Heart right ventricle (tissue), 16 donors: Measurements from ENCODE around the gene ABCC8. TPM values are rescaled to one million over a fixed set of nuclear protein-coding genes. Genes with fewer than 3 reads are reported as not detected.

Experiments used
- ATAC-seq, 8 donors: fragments of 200-7000 bp; cut with Tn5 transposase; one replicate each; pipeline ENCODE4 v1.9.1; 2020; ENCODE audit warnings: mild to moderate bottlenecking in 8 of 8, moderate library complexity in 8 of 8, moderate number of reproducible peaks in 1 of 8
- DNase-seq, 2 donors: peaks; one replicate each; pipeline ENCODE4 v3.0.0-alpha.2; 2020
- H3K27ac ChIP-seq, 10 donors: fragments of 200-600 bp; sonication (generic) in 2 of 10; one replicate each; pipeline versions ENCODE4 v1.5.0 to v1.8.0; 2020 to 2022; ENCODE audit warnings: mild to moderate bottlenecking in 3 of 10
- H3K27me3 ChIP-seq, 7 donors: fragments of 200-600 bp; one replicate each; pipeline ENCODE4 v1.8.0; 2021 to 2022; ENCODE audit warnings: mild to moderate bottlenecking in 2 of 7
- H3K36me3 ChIP-seq, 9 donors: fragments of 200-600 bp; sonication (generic) in 1 of 9; one replicate each; pipeline versions ENCODE4 v1.5.0 to v1.8.0; 2020 to 2022; ENCODE audit warnings: mild to moderate bottlenecking in 2 of 9
- H3K4me1 ChIP-seq, 9 donors: fragments of 200-600 bp; sonication (generic) in 1 of 9; one replicate each; pipeline versions ENCODE4 v1.5.0 to v1.8.0; 2020 to 2022; ENCODE audit warnings: mild to moderate bottlenecking in 4 of 9
- H3K4me3 ChIP-seq, 10 donors: fragments of 200-600 bp; sonication (generic) in 2 of 10; one replicate each; pipeline versions ENCODE4 v1.5.0 to v1.8.0; 2020 to 2022; ENCODE audit warnings: mild to moderate bottlenecking in 7 of 10, moderate library complexity in 2 of 10
- H3K9me3 ChIP-seq, 11 donors: fragments of 200-600 bp in 10 of 11; sonication (generic) in 2 of 11; one replicate each; pipeline versions ENCODE4 v1.5.0 to v1.8.0; 2013 to 2022; ENCODE audit warnings: mild to moderate bottlenecking in 2 of 11, control low read depth in 1 of 11, moderate library complexity in 1 of 11
- WGBS, 2 donors: extraction: QIAGEN DNeasy Blood & Tissue Kit; methylation state at CpG; one replicate each; pipeline ENCODE4 v1.1.7; 2013; ENCODE audit warnings: inconsistent platforms in 1 of 2; 5-methylcytosine and 5-hydroxymethylcytosine counted together
- intact Hi-C, 10 donors: fragments of 100-400 bp; cut with DNase I; formaldehyde crosslinking; loops; one replicate each; pipeline versions ENCODE4 v1.11.1 to v1.14.2; 2022
- polyA plus RNA-seq, 2 donors: library from polyadenylated mRNA; stranded (reverse); fragments of 200-250 nt; gene quantifications; one replicate each; pipeline ENCODE4 v1.2.3, GENCODE V29; 2013
- total RNA-seq, 10 donors: library from RNA; stranded (reverse); fragmentation: NEBNext Ultra II Directional in 3 of 10; extraction: Animal tissue kit (Norgen Biotek cat#: 25700) in 3 of 10; gene quantifications; one replicate each; pipeline versions ENCODE4 v1.2.1 to v1.2.4, GENCODE V29; 2021 to 2023
- TF ChIP-seq, protein P1 (sequence below), 9 donors: fragments of 200-600 bp; sonication (generic) in 2 of 9; IDR thresholded peaks; one replicate each; pipeline versions ENCODE4 v1.5.0 to v1.8.0; 2021 to 2022; ENCODE audit warnings: antibody characterized with exemption in 9 of 9, mild to moderate bottlenecking in 5 of 9, moderate library complexity in 1 of 9
- donor health status: Arrhythmogenic right ventricular cardiomyopathy.
- donor health status: ischemic (EF 13 %, LVEDD 7.1; RV severe dilation, severe dysfunction).
- donor health status: healthy with polysubstance abuse.
- donor health status: DM: no; HTN: yes; CAD: no.
- donor health status: DM: no; HTN: no; CAD: no.
- donor health status: ischemic (EF 25% LVEDD 6.9; RV normal size, moderate dysfunction).
- donor health status: ischemic (EF 25% LVEDD 5.7; RV mildly dilated, moderate dysfunction).
- donor health status: healthy.
- donor health status: DM: yes; HTN: yes; CAD: no.
- donor health status: Ischemic cardiomyopathy.
- donor health status: ischemic (EF 35%, LVEDD 5.7; RV mildly dilated, moderate dysfunction).
- donor health status: nonischemic (EF 11% LVEDD 7.7; RV severe dilation, severe dysfunction).
- donor health status: DM: yes; HTN: yes; CAD: no.
- donor health status: PGD.
- donor health status: ischemic (EF 29% LVEDD 5.4; RV normal size, mild dysfunction).
- donor health status: nonischemic (EF 23%, LVEDD 6.1; RV moderate dilation, normal function).

The ABCC8 gene
- total and polyA plus RNA-seq, 12 donors, result 0.47 to 8.6 (median 4.9) TPM

DNA sequence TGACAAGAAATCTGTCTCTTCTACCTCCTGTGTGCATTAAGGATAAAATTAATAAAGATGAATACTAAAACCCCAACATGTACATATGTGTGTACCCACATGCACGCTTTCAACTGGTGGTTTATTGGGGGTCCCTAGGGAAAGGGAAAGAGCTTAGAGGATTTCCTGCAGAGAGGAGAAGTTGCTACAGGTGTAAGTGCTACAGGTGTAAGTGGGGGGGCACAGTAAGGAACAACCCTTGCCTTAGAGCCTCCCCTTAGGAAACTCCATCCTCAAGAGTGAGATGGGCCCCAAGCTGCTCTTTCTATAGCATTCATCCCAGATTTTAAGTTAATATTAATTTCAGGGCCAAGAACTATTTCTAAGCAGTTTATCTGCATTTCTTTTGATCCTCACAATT, 11.9 kb upstream of the ABCC8 start:
- no peak overlapping the region for H3K4me3 ChIP-seq
- H3K9me3 ChIP-seq, result peaks cover 0 to 5% (median 0%) of the 10 kb centered on the region in 11 donors
- H3K27me3 ChIP-seq, result peaks cover 0 to 5% (median 0%) of the 10 kb centered on the region in 7 donors
- H3K4me1 ChIP-seq, result peaks cover 0 to 12% (median 0%) of the 10 kb centered on the region in 9 donors
- ATAC-seq (no peak), DNase-seq (no peak)
- intact Hi-C loops, result no loop called here
- H3K36me3 ChIP-seq, result no peaks in the 10 kb centered on the region
- TF ChIP-seq, protein P1, sequence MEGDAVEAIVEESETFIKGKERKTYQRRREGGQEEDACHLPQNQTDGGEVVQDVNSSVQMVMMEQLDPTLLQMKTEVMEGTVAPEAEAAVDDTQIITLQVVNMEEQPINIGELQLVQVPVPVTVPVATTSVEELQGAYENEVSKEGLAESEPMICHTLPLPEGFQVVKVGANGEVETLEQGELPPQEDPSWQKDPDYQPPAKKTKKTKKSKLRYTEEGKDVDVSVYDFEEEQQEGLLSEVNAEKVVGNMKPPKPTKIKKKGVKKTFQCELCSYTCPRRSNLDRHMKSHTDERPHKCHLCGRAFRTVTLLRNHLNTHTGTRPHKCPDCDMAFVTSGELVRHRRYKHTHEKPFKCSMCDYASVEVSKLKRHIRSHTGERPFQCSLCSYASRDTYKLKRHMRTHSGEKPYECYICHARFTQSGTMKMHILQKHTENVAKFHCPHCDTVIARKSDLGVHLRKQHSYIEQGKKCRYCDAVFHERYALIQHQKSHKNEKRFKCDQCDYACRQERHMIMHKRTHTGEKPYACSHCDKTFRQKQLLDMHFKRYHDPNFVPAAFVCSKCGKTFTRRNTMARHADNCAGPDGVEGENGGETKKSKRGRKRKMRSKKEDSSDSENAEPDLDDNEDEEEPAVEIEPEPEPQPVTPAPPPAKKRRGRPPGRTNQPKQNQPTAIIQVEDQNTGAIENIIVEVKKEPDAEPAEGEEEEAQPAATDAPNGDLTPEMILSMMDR (IDR thresholded peaks at IDR 0.05), result no peak
- no peak overlapping the region for H3K27ac ChIP-seq
- WGBS, 2 donors, result 81 to 96% methylated on average over 1 of the region's 1 CpG

DNA sequence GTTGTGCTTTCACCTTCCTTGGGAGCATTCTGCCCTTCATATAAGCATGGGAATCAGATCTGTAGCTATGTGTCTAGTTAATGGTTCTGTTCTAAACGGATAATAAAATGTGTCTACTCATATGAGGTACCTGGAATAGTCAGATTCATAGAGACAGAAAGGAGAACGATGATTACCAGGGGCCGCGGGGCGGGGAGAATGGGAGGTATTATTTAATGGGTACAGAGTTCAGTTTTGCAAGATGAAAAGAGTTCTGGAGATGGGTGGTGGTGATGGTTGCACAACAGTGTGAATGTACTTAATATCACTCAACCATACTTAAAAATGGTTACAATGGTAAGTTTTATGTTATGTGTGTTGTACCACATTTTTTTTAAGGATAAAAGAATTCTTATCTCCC, 10.0 kb upstream of the ABCC8 start:
- Histone ChIP-seq H3K9me3 (peaks cover 0 to 7% (median 0%) of the 10 kb centered on the region in 11 donors), H3K27me3 (peaks cover 0 to 4% (median 0%) of the 10 kb centered on the region in 7 donors), H3K4me1 (peaks cover 0 to 11% (median 0%) of the 10 kb centered on the region in 9 donors), H3K36me3 (no peaks in the 10 kb centered on the region), H3K4me3 (no peak overlapping the region), H3K27ac (no peak overlapping the region)
- intact Hi-C loops, result no loop called here
- 92 to 94% methylated on average over 5 of the region's 5 CpGs for WGBS, 2 donors
- ATAC-seq, result no peak
- DNase-seq, result no peak
- TF ChIP-seq, protein P1 (IDR thresholded peaks at IDR 0.05), result no peak

DNA sequence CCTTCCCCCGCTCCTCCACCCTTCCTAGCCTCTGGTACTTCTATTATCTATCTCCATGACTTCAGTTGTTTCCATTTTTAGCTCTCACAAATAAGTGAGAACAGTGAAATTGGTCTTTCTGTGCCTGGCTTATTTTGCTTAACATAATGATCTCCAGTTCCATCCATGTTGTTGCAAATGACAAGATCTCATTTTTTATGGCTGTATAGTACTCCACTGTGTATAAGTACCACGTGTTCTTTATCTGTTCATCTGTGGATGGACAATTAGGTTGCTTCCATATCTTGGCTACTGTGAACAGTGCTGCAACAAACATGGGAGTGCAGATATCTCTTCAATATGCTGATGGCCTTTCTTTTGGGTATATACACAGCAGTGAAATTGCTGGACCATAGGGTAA, 6.9 kb upstream of the ABCC8 start:
- DNase-seq (no peak), ATAC-seq (no peak)
- TF ChIP-seq, protein P1 (IDR thresholded peaks at IDR 0.05), result no peak
- Histone ChIP-seq H3K27me3 (peaks cover 0 to 13% (median 4%) of the 10 kb centered on the region in 7 donors), H3K4me1 (peaks cover 0 to 12% (median 0%) of the 10 kb centered on the region in 9 donors), H3K27ac (no peak overlapping the region), H3K9me3 (peaks cover 0 to 7% (median 0%) of the 10 kb centered on the region in 11 donors), H3K36me3 (no peaks in the 10 kb centered on the region), H3K4me3 (no peak overlapping the region)
- WGBS, 2 donors, result 72 to 74% methylated on average over 2 of the region's 2 CpGs
- intact Hi-C loops, result no loop called here

DNA sequence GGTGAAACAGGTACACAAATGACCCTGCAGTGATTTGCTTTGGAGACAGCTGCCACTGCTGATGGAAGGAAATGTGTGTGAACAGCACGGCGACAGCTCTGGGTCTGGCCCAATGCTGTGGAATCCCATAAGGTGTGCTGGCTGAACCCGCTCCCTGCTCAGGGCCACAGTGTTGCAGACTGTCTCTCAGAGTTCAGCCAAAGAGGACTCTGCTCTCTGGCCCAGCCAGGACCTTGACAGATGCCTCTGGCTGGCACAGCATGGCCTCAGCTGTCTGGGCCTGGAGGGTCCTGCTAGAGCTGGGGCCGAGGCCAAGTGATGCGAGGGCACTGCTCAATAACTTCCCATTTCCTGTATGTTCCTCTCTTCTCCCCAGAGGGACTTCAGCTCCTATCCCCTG, 5.3 kb upstream of the ABCC8 start:
- H3K27ac ChIP-seq, result no peak overlapping the region
- no peaks in the 10 kb centered on the region for H3K36me3 ChIP-seq
- H3K27me3 ChIP-seq, result peaks cover 0 to 29% (median 13%) of the 10 kb centered on the region in 7 donors
- 81 to 83% methylated on average over 5 of the region's 5 CpGs for WGBS, 2 donors
- TF ChIP-seq, protein P1 (IDR thresholded peaks at IDR 0.05), result no peak
- DNase-seq (no peak), ATAC-seq (no peak)
- H3K4me3 ChIP-seq, result no peak overlapping the region
- H3K9me3 ChIP-seq, result peaks cover 0 to 7% (median 0%) of the 10 kb centered on the region in 11 donors
- peaks cover 0 to 12% (median 0%) of the 10 kb centered on the region in 9 donors for H3K4me1 ChIP-seq
- intact Hi-C loops, result loop anchor here in 1 of 10 donors (1.0 kb wide), 1 partner anchor 23 kb away; no protein-coding TSS in a partner anchor
